ENCODE measurements around the gene RAD51B. TPM values are rescaled to one million over a fixed set of nuclear protein-coding genes. Genes with fewer than 3 reads are reported as not detected.

The RAD51B gene
- total RNA-seq, 1 experiment from 2014 or later: 14.2 TPM

GRCh38 chr14:68041876-68042354 lies 222.3 kb downstream of the RAD51B start:
- Mint-ChIP-seq H3K27me3 (ENCODE audit: low read depth) (no peaks in the 10 kb centered on the region), H3K4me3 (no peak overlapping the region), H3K9me3 (no peaks in the 10 kb centered on the region), H3K4me1 (peaks cover 68% of the 10 kb centered on the region), H3K27ac (peak overlapping the region; percentile 97), H3K36me3 (no peaks in the 10 kb centered on the region)
- TF ChIP-seq ZNF423 (CRISPR knock-in tag; IDR thresholded peaks at IDR 0.05) (no peak), ZNF425 (CRISPR knock-in tag; conservative IDR thresholded peaks at IDR 0.05) (no peak), ZNF219 (CRISPR knock-in tag; IDR thresholded peaks at IDR 0.05; ENCODE audit: borderline replicate concordance) (no peak), E2F5 (CRISPR knock-in tag; IDR thresholded peaks at IDR 0.05) (no peak), NFE2L1 (CRISPR knock-in tag; IDR thresholded peaks at IDR 0.05) (no peak), ZNF138 (CRISPR knock-in tag; conservative IDR thresholded peaks at IDR 0.05) (no peak), ZNF416 (CRISPR knock-in tag; IDR thresholded peaks at IDR 0.05) (no peak), RELA (CRISPR knock-in tag; IDR thresholded peaks at IDR 0.05; ENCODE audit: borderline replicate concordance) (no peak), MXD4 (CRISPR knock-in tag; IDR thresholded peaks at IDR 0.05; ENCODE audit: borderline replicate concordance) (no peak), STAT6 (CRISPR knock-in tag; conservative IDR thresholded peaks at IDR 0.05; ENCODE audit: low read depth) (no peak), OVOL2 (CRISPR knock-in tag; IDR thresholded peaks at IDR 0.05; ENCODE audit: borderline replicate concordance) (no peak), IRF1 (CRISPR knock-in tag; IDR thresholded peaks at IDR 0.05) (no peak), MAX (CRISPR knock-in tag; IDR thresholded peaks at IDR 0.05) (no peak), ZNF263 (CRISPR knock-in tag; IDR thresholded peaks at IDR 0.05; ENCODE audit: low read depth) (no peak), RORB (CRISPR knock-in tag; IDR thresholded peaks at IDR 0.05) (no peak), ELF4 (CRISPR knock-in tag; IDR thresholded peaks at IDR 0.05; ENCODE audit: low read depth) (no peak), JAZF1 (CRISPR knock-in tag; IDR thresholded peaks at IDR 0.05) (no peak), TP53 (CRISPR knock-in tag; IDR thresholded peaks at IDR 0.05) (no peak)
- ATAC-seq: no peak
- POLR2A ChIA-PET: no interaction called here
- DNase-seq (ENCODE audit: low spot score): no peak
- CTCF ChIA-PET: interaction anchor here (1.5 to 1.8 kb wide), 2 partner anchors 98 to 108 kb away, joined by 4 read pairs; no protein-coding TSS in a partner anchor

GRCh38 chr14:68042586-68043210 lies 223.1 kb downstream of the RAD51B start:
- H3K4me1 Mint-ChIP-seq: peaks cover 62% of the 10 kb centered on the region
- no peak for DNase-seq (ENCODE audit: low spot score)
- TF ChIP-seq PRRX2 (CRISPR knock-in tag; IDR thresholded peaks at IDR 0.05) (no peak), NFE2L1 (CRISPR knock-in tag; IDR thresholded peaks at IDR 0.05) (no peak), JAZF1 (CRISPR knock-in tag; IDR thresholded peaks at IDR 0.05) (no peak), ZNF425 (CRISPR knock-in tag; conservative IDR thresholded peaks at IDR 0.05) (no peak), SMAD3 (CRISPR knock-in tag; IDR thresholded peaks at IDR 0.05; ENCODE audit: borderline replicate concordance) (no peak), ZNF281 (CRISPR knock-in tag; IDR thresholded peaks at IDR 0.05) (no peak), ZMAT4 (CRISPR knock-in tag; IDR thresholded peaks at IDR 0.05) (no peak), MXD4 (CRISPR knock-in tag; IDR thresholded peaks at IDR 0.05; ENCODE audit: borderline replicate concordance) (no peak), HMGA2 (CRISPR knock-in tag; IDR thresholded peaks at IDR 0.05) (no peak)

More at GRCh38 chr14:68042586-68043210, 223.1 kb downstream of the RAD51B start:
- peak overlapping the region; percentile 97 for H3K27ac Mint-ChIP-seq
- H3K36me3 Mint-ChIP-seq: no peaks in the 10 kb centered on the region
- no peak for ATAC-seq
- CTCF ChIA-PET: no interaction called here
- H3K27me3 Mint-ChIP-seq (ENCODE audit: low read depth): no peaks in the 10 kb centered on the region
- POLR2A ChIA-PET: no interaction called here
- no peaks in the 10 kb centered on the region for H3K9me3 Mint-ChIP-seq
- no peak overlapping the region for H3K4me3 Mint-ChIP-seq
